Activated gamma-delta T cell treated with Interleukin-2 at 50 U/mL for 16 hours (primary cell): Measurements from ENCODE around the gene CCDC74B.
"Not testable (repeated sequence)": the region's sequence is repeated elsewhere in the genome, so short reads cannot be mapped to it uniquely, and the experiment has no call there.

Experiments used
- DNase-seq: peaks from one replicate; pipeline ENCODE4 v3.0.0-alpha.2; 2020

Gene CCDC74B

GRCh38 chr2:130165293-130166016, 20.5 kb upstream of the CCDC74B start:
- DNase-seq = no peak

- DNase-seq = no peak
Measured at GRCh38 chr2:130162968-130163367, 18.1 kb upstream of the CCDC74B start.

- not testable (repeated sequence) for DNase-seq
Measured at GRCh38 chr2:130162486-130162885, 17.6 kb upstream of the CCDC74B start.

- not testable (repeated sequence) for DNase-seq
Measured at GRCh38 chr2:130160838-130161705, 16.2 kb upstream of the CCDC74B start.

GRCh38 chr2:130160131-130160530, 15.2 kb upstream of the CCDC74B start:
- no peak for DNase-seq

GRCh38 chr2:130159376-130159775, 14.5 kb upstream of the CCDC74B start:
- DNase-seq = not testable (repeated sequence)

- no peak for DNase-seq
Measured at GRCh38 chr2:130158631-130159030, 13.7 kb upstream of the CCDC74B start.

- not testable (repeated sequence) for DNase-seq
Measured at GRCh38 chr2:130157825-130158514, 13.1 kb upstream of the CCDC74B start.

GRCh38 chr2:130157354-130157753, 12.4 kb upstream of the CCDC74B start:
- not testable (repeated sequence) for DNase-seq

GRCh38 chr2:130156624-130157004, 11.7 kb upstream of the CCDC74B start:
- DNase-seq = no peak

- DNase-seq = not testable (repeated sequence)
Measured at GRCh38 chr2:130155956-130156623, 11.2 kb upstream of the CCDC74B start.

GRCh38 chr2:130154773-130155765, 10.2 kb upstream of the CCDC74B start:
- no peak for DNase-seq

GRCh38 chr2:130154423-130154770, 9.5 kb upstream of the CCDC74B start:
- DNase-seq = not testable (repeated sequence)

GRCh38 chr2:130153721-130154422, 9.0 kb upstream of the CCDC74B start:
- not testable (repeated sequence) for DNase-seq

- no peak for DNase-seq
Measured at GRCh38 chr2:130152816-130153595, 8.1 kb upstream of the CCDC74B start.

GRCh38 chr2:130152136-130152815, 7.4 kb upstream of the CCDC74B start:
- DNase-seq = not testable (repeated sequence)

GRCh38 chr2:130151145-130151512, 6.2 kb upstream of the CCDC74B start:
- DNase-seq = not testable (repeated sequence)

GRCh38 chr2:130150181-130151144, 5.6 kb upstream of the CCDC74B start:
- DNase-seq = no peak
